ENCODE measurements around the gene OR52E6. TPM values are rescaled to one million over a fixed set of nuclear protein-coding genes. Genes with fewer than 3 reads are reported as not detected.

The OR52E6 gene
- total RNA-seq, 1 experiment from 2014 or later: not detected

DNA sequence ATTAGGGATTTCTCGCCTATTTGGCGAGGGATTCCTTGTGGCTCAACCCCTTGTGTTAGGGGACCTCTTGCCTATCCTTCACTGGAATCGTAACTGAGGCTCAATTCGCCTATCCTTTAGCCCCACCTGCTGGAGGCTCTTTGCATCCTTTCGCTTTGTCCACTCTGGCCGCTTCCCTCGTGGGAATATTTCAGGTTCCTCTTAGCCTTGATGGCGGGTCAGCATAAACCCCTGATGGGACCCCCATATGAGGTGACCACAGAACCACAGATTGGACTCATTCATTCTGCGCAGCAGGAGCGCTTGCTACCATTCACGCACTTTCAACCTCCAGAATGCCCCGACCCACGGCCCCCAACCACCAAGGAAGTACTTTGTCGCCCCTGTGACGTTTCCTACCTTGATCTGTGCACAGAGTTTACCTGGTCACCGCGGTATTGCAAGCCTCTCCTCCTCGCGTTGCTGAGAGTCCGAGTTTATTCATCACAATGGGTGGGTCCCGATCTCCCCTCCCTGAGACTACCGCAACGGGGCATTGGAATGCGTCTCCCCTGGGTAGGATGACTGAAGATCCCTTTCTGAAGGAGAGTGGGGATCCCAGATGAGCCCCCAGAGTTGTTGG, 33.1 kb downstream of the OR52E6 start, which contains the start of gene OR52N2:
OR52N2 (plus strand) TSS at position 425 of the 622 bp plus-strand sequence. CDS start 11,412 bp downstream, outside the sequence.
- H3K4me3 ChIP-seq (ENCODE audit: low read length): peak within 1 kb of the TSS; percentile 62
- no peaks in the 10 kb centered on the region for H3K36me3 ChIP-seq (ENCODE audit: low read depth, low read length)
- TF ChIP-seq CTCF (conservative IDR thresholded peaks at IDR 0.05; ENCODE audit: low read depth, low read length): peak; percentile 83
- no peak for TF ChIP-seq EZH2 (IDR thresholded peaks at IDR 0.05; ENCODE audit: low read length, unreplicated experiment)
- H3F3A ChIP-seq (ENCODE audit: low read length, unreplicated experiment): no peaks in the 10 kb centered on the region
- H3K79me2 ChIP-seq (ENCODE audit: low read length): no peaks in the 10 kb centered on the region
- ChIA-PET POLR2A (ENCODE audit: unreplicated experiment) (no interaction called here), CTCF (no interaction called here)
- peak within 1 kb of the TSS; percentile 79 for H3K4me2 ChIP-seq (ENCODE audit: low read length)
- no peak within 1 kb of the TSS for H3K27ac ChIP-seq (ENCODE audit: low read length)
- no peaks in the 10 kb centered on the region for H3K4me1 ChIP-seq (ENCODE audit: insufficient read depth, low read length)
- no peaks in the 10 kb centered on the region for H4K20me1 ChIP-seq (ENCODE audit: low read length)
- intact Hi-C loops (cut with micrococcal nuclease): loop anchor here (1.0 to 10.0 kb wide), 7 partner anchors 124 to 1622 kb away; partner anchors contain the start of genes OR51M1, OR51V1, TRIM5 and TRIM6
- peak within 1 kb of the TSS; percentile 63 for H2AFZ ChIP-seq (ENCODE audit: low read length)
- BruUV-seq (replicated peaks): no TSS peak
- no peaks in the 10 kb centered on the region for H3K9me3 ChIP-seq (ENCODE audit: low read length)
- no peaks in the 10 kb centered on the region for H3K9me2 ChIP-seq (replicated peaks; ENCODE audit: low read length)
- peak; percentile 90 for ATAC-seq
- no peak within 1 kb of the TSS for H3K9ac ChIP-seq (ENCODE audit: low read length)
- H3K27me3 ChIP-seq (ENCODE audit: low read length): peaks cover 39% of the 10 kb centered on the region
- DNase-seq: peak; percentile 79

- Histone ChIP-seq H3F3A (ENCODE audit: low read length, unreplicated experiment) (no peaks in the 10 kb centered on the region), H3K4me2 (ENCODE audit: low read length) (no peak overlapping the region), H3K9me3 (ENCODE audit: low read length) (no peaks in the 10 kb centered on the region), H3K4me3 (ENCODE audit: low read length) (no peak overlapping the region), H2AFZ (ENCODE audit: low read length) (no peak overlapping the region), H3K36me3 (ENCODE audit: low read depth, low read length) (no peaks in the 10 kb centered on the region), H3K79me2 (ENCODE audit: low read length) (no peaks in the 10 kb centered on the region), H3K4me1 (ENCODE audit: insufficient read depth, low read length) (no peaks in the 10 kb centered on the region), H3K27ac (ENCODE audit: low read length) (no peak overlapping the region), H4K20me1 (ENCODE audit: low read length) (no peaks in the 10 kb centered on the region), H3K27me3 (ENCODE audit: low read length) (peaks cover 41% of the 10 kb centered on the region), H3K9ac (ENCODE audit: low read length) (no peak overlapping the region), H3K9me2 (replicated peaks; ENCODE audit: low read length) (no peaks in the 10 kb centered on the region)
- intact Hi-C loops (cut with micrococcal nuclease): loop anchor here (5.0 to 10.0 kb wide), 3 partner anchors 210 to 603 kb away; partner anchors contain the start of genes OR51M1, OR51V1 and TRIM6
- ChIA-PET CTCF (no interaction called here), POLR2A (ENCODE audit: unreplicated experiment) (no interaction called here)
- BruUV-seq (replicated peaks): no TSS peak
- no peak for ATAC-seq
- TF ChIP-seq EZH2phosphoT487 (IDR thresholded peaks at IDR 0.05; ENCODE audit: borderline replicate concordance, low read length) (no peak), CTCF (conservative IDR thresholded peaks at IDR 0.05; ENCODE audit: low read depth, low read length) (no peak), EZH2 (IDR thresholded peaks at IDR 0.05; ENCODE audit: low read length, unreplicated experiment) (no peak)
- no peak for DNase-seq
Measured at GRCh38 chr11:5807580-5807979, 34.1 kb downstream of the OR52E6 start.

GRCh38 chr11:5803982-5804381, 37.7 kb downstream of the OR52E6 start:
- H3K27me3 ChIP-seq (ENCODE audit: low read length): peaks cover 32% of the 10 kb centered on the region
- CTCF ChIA-PET: no interaction called here

More at GRCh38 chr11:5803982-5804381, 37.7 kb downstream of the OR52E6 start:
- intact Hi-C loops (cut with micrococcal nuclease): loop anchor here (10.0 kb wide), 1 partner anchor 599 kb away; the partner anchor contains the start of gene OR51V1
- no peaks in the 10 kb centered on the region for H4K20me1 ChIP-seq (ENCODE audit: low read length)
- ATAC-seq: no peak
- H3K9ac ChIP-seq (ENCODE audit: low read length): no peak overlapping the region
- H3K27ac ChIP-seq (ENCODE audit: low read length): no peak overlapping the region
- H2AFZ ChIP-seq (ENCODE audit: low read length): no peak overlapping the region
- BruUV-seq (replicated peaks): no TSS peak
- no peaks in the 10 kb centered on the region for H3K9me3 ChIP-seq (ENCODE audit: low read length)
- no peaks in the 10 kb centered on the region for H3K4me1 ChIP-seq (ENCODE audit: insufficient read depth, low read length)
- no peak for TF ChIP-seq EZH2 (IDR thresholded peaks at IDR 0.05; ENCODE audit: low read length, unreplicated experiment)
- no peak for TF ChIP-seq EZH2phosphoT487 (IDR thresholded peaks at IDR 0.05; ENCODE audit: borderline replicate concordance, low read length)
- no peak for TF ChIP-seq CTCF (conservative IDR thresholded peaks at IDR 0.05; ENCODE audit: low read depth, low read length)
- no peaks in the 10 kb centered on the region for H3K9me2 ChIP-seq (replicated peaks; ENCODE audit: low read length)
- H3K4me3 ChIP-seq (ENCODE audit: low read length): no peak overlapping the region
- H3K36me3 ChIP-seq (ENCODE audit: low read depth, low read length): no peaks in the 10 kb centered on the region
- POLR2A ChIA-PET (ENCODE audit: unreplicated experiment): no interaction called here
- H3F3A ChIP-seq (ENCODE audit: low read length, unreplicated experiment): no peaks in the 10 kb centered on the region
- no peak overlapping the region for H3K4me2 ChIP-seq (ENCODE audit: low read length)
- no peak for DNase-seq
- H3K79me2 ChIP-seq (ENCODE audit: low read length): no peaks in the 10 kb centered on the region

All from PC-3 (cell line).